KMS-11 (cell line): ENCODE data around the gene SCAF8.

ENCODE experiments used
- H2AFZ ChIP-seq: fragments of 200-600 bp; sonication (generic); 2 replicates; pipeline ENCODE4 v1.6.1; 2016; ENCODE audit warnings: antibody characterized with exemption, mixed run types, low read depth
- H3K27ac ChIP-seq: fragments of 200-600 bp; sonication (generic); 2 replicates; pipeline ENCODE4 v1.6.1; 2016; ENCODE audit warnings: mild to moderate bottlenecking, mixed run types
- H3K27me3 ChIP-seq: fragments of 200-600 bp; sonication (generic); 2 replicates; pipeline ENCODE4 v1.6.1; 2017; ENCODE audit warnings: mild to moderate bottlenecking, low read depth, mixed run types, moderate library complexity; ENCODE audit not compliant: insufficient read depth
- H3K36me3 ChIP-seq: fragments of 200-600 bp; sonication (generic); 2 replicates; pipeline ENCODE4 v1.6.1; 2017; ENCODE audit warnings: mild to moderate bottlenecking, mixed run types; ENCODE audit not compliant: insufficient read depth
- H3K4me1 ChIP-seq: fragments of 200-600 bp; sonication (generic); 2 replicates; pipeline ENCODE4 v1.6.1; 2016; ENCODE audit warnings: mild to moderate bottlenecking, low read depth, mixed run types; ENCODE audit not compliant: poor library complexity, severe bottlenecking
- H3K4me2 ChIP-seq: fragments of 200-600 bp; sonication (generic); 2 replicates; pipeline ENCODE4 v1.7.0; 2016; ENCODE audit warnings: mild to moderate bottlenecking, mixed run types
- H3K4me3 ChIP-seq: fragments of 200-600 bp; sonication (generic); IDR thresholded peaks from 2 replicates; pipeline ENCODE4 v1.6.1; 2017; ENCODE audit warnings: low read depth, low read length, mixed read lengths; ENCODE audit not compliant: insufficient read depth
- H3K79me2 ChIP-seq: fragments of 200-600 bp; sonication (generic); 2 replicates; pipeline ENCODE4 v1.6.1; 2016; ENCODE audit warnings: low read depth, mixed run types; ENCODE audit not compliant: insufficient read depth
- H3K9ac ChIP-seq: fragments of 200-600 bp; sonication (generic); 2 replicates; pipeline ENCODE4 v1.6.1; 2016; ENCODE audit warnings: mild to moderate bottlenecking, mixed run types
- H4K20me1 ChIP-seq: fragments of 200-600 bp; sonication (generic); 2 replicates; pipeline ENCODE4 v1.6.1; 2016; ENCODE audit warnings: mild to moderate bottlenecking, mixed run types; ENCODE audit not compliant: insufficient read depth
- TF ChIP-seq, protein P1 (sequence below): fragments of 200-600 bp; sonication (generic); conservative IDR thresholded peaks from 2 replicates; pipeline ENCODE4 v1.6.1; 2017; ENCODE audit warnings: low read depth, mild to moderate bottlenecking, antibody characterized with exemption, low read length, moderate library complexity, mixed read lengths

Gene SCAF8

DNA sequence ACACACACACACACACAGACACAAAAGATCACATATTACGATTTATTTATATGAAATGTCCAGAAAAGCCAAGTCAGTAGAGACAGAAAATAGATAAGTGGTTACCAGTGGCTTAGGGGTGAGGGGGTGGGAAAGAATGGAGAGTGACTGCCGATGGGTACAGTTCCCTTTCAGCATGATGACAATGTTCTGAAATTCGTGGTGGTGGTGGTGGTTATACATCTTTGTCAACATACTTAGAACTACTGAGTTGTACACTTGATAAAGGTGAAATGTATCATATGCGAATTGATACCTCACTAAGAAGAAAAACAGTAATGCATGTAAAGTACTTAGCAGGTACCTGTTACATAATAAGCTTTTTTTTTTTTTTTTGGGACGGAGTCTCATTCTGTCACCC is 124.3 kb downstream of the SCAF8 start:
- no peak overlapping the region for H3K4me3 ChIP-seq
- H3K36me3 ChIP-seq = no peaks in the 10 kb centered on the region
- no peaks in the 10 kb centered on the region for H3K79me2 ChIP-seq

DNA sequence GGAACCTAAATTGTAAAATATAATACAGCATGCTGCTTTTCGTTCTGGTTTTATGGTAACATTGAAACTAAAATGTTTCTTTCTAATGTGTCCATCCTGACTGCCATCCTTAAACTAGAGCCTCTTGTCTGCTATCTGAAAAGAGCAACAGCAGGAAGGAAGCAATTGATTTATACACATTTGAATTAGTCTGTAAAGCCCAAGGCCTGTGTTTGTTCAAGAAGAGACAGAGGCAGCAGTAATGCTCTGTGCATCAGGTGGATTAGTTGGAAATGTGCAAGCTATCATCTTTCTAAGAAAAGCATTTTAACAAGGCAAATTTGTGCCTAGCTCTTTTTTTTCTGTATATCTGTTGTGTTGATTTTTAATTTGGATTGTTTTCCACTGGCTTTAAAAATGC is 128.6 kb downstream of the SCAF8 start:
- no peak overlapping the region for H2AFZ ChIP-seq
- H3K9ac ChIP-seq = no peak overlapping the region
- no peak overlapping the region for H3K4me2 ChIP-seq
- no peaks in the 10 kb centered on the region for H3K4me1 ChIP-seq
- H3K27ac ChIP-seq = no peak overlapping the region
- H3K79me2 ChIP-seq = no peaks in the 10 kb centered on the region
- TF ChIP-seq, protein P1, sequence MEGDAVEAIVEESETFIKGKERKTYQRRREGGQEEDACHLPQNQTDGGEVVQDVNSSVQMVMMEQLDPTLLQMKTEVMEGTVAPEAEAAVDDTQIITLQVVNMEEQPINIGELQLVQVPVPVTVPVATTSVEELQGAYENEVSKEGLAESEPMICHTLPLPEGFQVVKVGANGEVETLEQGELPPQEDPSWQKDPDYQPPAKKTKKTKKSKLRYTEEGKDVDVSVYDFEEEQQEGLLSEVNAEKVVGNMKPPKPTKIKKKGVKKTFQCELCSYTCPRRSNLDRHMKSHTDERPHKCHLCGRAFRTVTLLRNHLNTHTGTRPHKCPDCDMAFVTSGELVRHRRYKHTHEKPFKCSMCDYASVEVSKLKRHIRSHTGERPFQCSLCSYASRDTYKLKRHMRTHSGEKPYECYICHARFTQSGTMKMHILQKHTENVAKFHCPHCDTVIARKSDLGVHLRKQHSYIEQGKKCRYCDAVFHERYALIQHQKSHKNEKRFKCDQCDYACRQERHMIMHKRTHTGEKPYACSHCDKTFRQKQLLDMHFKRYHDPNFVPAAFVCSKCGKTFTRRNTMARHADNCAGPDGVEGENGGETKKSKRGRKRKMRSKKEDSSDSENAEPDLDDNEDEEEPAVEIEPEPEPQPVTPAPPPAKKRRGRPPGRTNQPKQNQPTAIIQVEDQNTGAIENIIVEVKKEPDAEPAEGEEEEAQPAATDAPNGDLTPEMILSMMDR = no peak
- H3K27me3 ChIP-seq = no peaks in the 10 kb centered on the region
- H4K20me1 ChIP-seq = no peaks in the 10 kb centered on the region
- no peak overlapping the region for H3K4me3 ChIP-seq
- no peaks in the 10 kb centered on the region for H3K36me3 ChIP-seq

More for the DNA sequence above, 124.3 kb downstream of the SCAF8 start:
- no peaks in the 10 kb centered on the region for H4K20me1 ChIP-seq
- TF ChIP-seq, protein P1 = no peak
- no peaks in the 10 kb centered on the region for H3K27me3 ChIP-seq
- H2AFZ ChIP-seq = no peak overlapping the region
- H3K27ac ChIP-seq = no peak overlapping the region
- H3K4me1 ChIP-seq = no peaks in the 10 kb centered on the region
- no peak overlapping the region for H3K9ac ChIP-seq
- H3K4me2 ChIP-seq = no peak overlapping the region

DNA sequence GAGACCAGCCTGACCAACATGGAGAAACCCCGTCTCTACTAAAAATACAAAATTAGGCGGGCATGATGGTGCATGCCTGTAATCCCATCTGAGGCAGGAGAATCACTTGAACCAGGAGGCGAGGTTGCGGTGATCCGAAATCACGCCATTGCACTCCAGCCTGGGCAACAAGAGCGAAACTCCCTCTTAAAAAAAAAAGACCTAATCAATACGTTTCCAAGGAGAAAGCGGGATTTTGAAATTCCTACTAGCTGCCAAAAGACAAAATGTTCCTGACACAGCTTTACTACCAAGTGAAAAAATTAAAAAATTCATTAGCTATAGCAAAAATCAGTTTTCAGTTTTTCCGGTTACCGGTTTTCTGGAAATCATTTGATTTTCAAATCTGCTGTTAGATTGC is 129.3 kb downstream of the SCAF8 start:
- no peak overlapping the region for H3K9ac ChIP-seq
- TF ChIP-seq, protein P1 = no peak
- no peaks in the 10 kb centered on the region for H3K4me1 ChIP-seq
- no peak overlapping the region for H3K4me3 ChIP-seq
- no peaks in the 10 kb centered on the region for H3K36me3 ChIP-seq
- H3K4me2 ChIP-seq = no peak overlapping the region
- no peaks in the 10 kb centered on the region for H4K20me1 ChIP-seq
- H3K27ac ChIP-seq = no peak overlapping the region
- H3K79me2 ChIP-seq = no peaks in the 10 kb centered on the region
- H3K27me3 ChIP-seq = no peaks in the 10 kb centered on the region
- no peak overlapping the region for H2AFZ ChIP-seq

DNA sequence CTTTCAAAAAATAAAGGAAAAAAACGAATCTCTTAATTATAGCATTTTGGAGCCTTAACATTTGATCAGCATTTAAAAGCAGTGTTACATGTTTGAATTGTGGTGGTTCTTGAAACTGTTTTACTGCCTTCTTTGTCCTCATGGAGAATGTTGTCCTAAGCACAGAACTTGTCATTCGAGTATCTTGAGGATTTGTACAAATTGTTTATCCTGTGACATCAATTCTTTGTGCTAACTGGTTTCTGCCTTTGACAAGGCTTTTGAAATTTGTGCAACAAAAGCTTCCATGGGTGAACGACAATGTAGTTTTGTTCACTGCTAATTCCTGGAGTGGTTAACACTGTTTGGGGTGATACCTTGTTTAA is 130.8 kb downstream of the SCAF8 start:
- Histone ChIP-seq H3K4me1 (no peaks in the 10 kb centered on the region), H3K4me2 (no peak overlapping the region), H3K4me3 (no peak overlapping the region), H3K27ac (no peak overlapping the region), H3K27me3 (no peaks in the 10 kb centered on the region), H3K9ac (no peak overlapping the region), H4K20me1 (no peaks in the 10 kb centered on the region), H2AFZ (no peak overlapping the region), H3K79me2 (no peaks in the 10 kb centered on the region), H3K36me3 (no peaks in the 10 kb centered on the region)
- TF ChIP-seq, protein P1 = no peak

DNA sequence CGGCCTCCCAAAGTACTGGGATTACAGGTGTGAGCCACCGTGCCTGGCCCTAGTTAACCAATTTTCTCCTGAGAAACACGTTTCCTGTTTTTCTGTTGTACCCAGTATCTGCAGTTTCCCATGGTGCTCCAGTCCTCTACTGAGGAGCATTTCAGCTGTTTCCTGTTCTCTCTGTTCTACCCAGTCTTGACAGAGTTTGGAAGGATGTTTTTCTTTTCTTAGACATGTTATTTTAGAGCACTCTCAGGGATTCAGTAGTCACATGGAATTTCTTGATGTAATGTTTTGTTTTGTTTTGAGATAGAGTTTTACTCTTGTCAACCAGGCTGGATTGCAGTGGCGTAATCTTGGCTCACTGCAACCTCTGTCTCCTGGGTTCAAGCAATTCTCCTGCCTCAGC is 132.1 kb downstream of the SCAF8 start:
- Histone ChIP-seq H3K9ac (no peak overlapping the region), H4K20me1 (no peaks in the 10 kb centered on the region), H3K36me3 (no peaks in the 10 kb centered on the region), H3K4me1 (no peaks in the 10 kb centered on the region), H3K27ac (no peak overlapping the region), H3K4me3 (no peak overlapping the region), H3K79me2 (no peaks in the 10 kb centered on the region), H3K27me3 (no peaks in the 10 kb centered on the region), H3K4me2 (no peak overlapping the region), H2AFZ (no peak overlapping the region)
- TF ChIP-seq, protein P1 = no peak
